AG10803 (cell line): Measurements from ENCODE around the gene NTNG1.

Experiments used
- DNase-seq: peaks from one replicate; pipeline ENCODE4 v3.0.0; 2010; ENCODE audit warnings: low read depth
- H3K4me3 ChIP-seq: 2 replicates; pipeline ENCODE4 v1.5.1; 2011; ENCODE audit warnings: mild to moderate bottlenecking, low read length, control low read depth
- TF ChIP-seq, protein P1 (sequence below): conservative IDR thresholded peaks from 2 replicates; pipeline ENCODE4 v1.5.1; 2011; ENCODE audit warnings: mild to moderate bottlenecking, low read length, control low read depth, inconsistent platforms

Gene NTNG1

DNA sequence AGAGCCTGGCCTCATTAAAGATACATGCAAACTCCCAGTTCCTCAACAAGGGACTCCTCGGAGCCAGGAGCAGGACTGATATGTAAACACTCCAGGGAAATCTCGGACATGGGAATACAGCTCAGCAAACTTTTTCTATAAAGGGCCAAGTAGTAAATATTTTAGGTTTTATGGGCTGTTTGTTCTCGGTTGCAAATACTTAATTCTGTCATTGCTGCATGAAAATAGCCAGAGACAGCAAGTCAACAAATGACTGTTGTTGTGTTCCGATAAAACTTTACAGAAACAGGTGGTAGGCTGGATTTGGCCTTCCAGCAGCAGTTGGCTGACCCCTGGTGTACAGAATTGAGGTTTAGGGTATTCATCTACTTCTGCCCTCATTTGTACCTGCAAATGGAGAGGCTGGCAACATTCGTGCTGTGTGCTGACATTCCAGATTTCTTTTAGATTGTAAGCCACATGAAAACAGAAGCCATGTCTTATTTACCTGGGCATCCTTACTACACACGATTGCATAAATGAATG lies 360.3 kb downstream of the NTNG1 start:
- H3K4me3 ChIP-seq, result no peak overlapping the region
- no peak for DNase-seq
- TF ChIP-seq, protein P1, sequence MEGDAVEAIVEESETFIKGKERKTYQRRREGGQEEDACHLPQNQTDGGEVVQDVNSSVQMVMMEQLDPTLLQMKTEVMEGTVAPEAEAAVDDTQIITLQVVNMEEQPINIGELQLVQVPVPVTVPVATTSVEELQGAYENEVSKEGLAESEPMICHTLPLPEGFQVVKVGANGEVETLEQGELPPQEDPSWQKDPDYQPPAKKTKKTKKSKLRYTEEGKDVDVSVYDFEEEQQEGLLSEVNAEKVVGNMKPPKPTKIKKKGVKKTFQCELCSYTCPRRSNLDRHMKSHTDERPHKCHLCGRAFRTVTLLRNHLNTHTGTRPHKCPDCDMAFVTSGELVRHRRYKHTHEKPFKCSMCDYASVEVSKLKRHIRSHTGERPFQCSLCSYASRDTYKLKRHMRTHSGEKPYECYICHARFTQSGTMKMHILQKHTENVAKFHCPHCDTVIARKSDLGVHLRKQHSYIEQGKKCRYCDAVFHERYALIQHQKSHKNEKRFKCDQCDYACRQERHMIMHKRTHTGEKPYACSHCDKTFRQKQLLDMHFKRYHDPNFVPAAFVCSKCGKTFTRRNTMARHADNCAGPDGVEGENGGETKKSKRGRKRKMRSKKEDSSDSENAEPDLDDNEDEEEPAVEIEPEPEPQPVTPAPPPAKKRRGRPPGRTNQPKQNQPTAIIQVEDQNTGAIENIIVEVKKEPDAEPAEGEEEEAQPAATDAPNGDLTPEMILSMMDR, result no peak

DNA sequence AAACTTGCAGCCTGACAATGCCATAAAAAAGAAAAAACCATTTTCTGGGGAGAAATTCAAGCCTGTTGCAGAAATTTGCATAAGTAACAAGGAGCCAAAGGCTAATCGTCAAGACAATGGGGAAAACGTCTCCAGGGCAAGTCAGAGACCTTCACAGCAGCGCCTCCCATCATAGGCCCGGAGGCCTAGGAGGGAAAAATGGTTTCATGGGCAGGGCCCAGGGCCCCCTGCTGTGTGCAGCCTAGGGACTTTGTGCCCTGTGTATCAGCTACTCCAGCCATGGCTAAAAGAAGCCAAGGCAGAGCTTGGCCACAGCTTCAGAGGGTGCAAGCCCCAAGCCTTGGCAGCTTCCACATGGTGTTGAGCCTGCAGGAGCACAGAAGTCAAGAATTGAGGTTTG lies 369.5 kb downstream of the NTNG1 start:
- TF ChIP-seq, protein P1, result no peak
- H3K4me3 ChIP-seq, result no peak overlapping the region
- DNase-seq, result no peak

DNA sequence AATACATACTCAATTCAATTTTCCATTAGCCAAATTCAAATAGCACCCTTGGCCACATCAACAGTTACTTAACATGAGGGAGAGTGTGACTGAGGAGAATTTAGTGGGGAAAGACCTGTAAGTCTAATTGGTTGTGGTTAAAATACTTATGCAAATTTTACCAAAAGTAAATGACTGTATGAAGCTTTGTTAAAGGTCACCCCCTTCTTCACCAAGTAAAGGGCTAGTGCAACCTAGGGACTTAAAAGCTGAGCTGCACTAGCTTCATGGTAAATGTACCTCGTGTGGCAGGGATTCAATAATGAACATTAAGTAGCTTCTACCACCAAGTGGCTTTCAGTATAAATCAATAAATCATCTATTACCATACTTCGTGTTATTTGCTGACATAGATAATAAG lies 372.0 kb downstream of the NTNG1 start:
- no peak for DNase-seq
- TF ChIP-seq, protein P1, result no peak
- H3K4me3 ChIP-seq, result no peak overlapping the region

DNA sequence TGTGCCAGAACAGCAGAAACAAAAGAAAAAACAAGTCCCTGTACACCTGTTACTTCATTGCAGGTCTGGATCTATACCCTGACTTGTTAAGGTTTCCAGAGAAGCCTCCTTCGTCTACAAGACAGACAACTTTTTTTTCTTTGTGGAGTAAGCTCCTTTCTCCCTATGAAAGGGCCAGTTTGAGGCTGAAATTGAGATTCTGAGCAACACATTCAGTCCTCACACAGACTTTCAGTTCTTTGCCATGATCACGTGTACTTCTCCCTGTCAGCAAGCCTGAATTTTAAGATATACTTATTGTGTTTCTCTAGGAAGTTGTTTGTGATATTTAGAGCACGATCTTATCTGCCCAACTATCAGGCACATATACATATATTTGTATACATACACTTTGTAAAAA lies 374.0 kb downstream of the NTNG1 start:
- TF ChIP-seq, protein P1, result no peak
- DNase-seq, result no peak
- H3K4me3 ChIP-seq, result no peak overlapping the region

DNA sequence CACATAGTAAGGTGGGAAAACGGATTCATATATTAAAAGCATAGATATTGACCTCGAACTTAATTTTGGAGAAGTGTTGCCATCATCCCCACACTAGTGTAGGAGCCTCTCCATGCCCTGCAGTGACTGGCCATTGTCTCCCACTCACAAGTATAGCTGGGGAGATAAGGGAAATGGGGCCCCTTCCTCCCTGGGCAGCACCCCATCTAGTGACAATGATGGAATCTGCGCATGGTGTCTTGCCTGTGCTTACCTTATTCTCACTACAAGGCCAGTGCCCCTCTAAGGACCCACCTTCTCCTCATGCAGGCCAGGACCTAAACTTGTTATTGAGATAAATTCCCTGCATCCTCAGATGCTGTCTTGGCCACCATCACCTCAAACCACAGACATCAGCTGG lies 374.9 kb downstream of the NTNG1 start:
- no peak overlapping the region for H3K4me3 ChIP-seq
- TF ChIP-seq, protein P1, result no peak
- DNase-seq, result no peak

DNA sequence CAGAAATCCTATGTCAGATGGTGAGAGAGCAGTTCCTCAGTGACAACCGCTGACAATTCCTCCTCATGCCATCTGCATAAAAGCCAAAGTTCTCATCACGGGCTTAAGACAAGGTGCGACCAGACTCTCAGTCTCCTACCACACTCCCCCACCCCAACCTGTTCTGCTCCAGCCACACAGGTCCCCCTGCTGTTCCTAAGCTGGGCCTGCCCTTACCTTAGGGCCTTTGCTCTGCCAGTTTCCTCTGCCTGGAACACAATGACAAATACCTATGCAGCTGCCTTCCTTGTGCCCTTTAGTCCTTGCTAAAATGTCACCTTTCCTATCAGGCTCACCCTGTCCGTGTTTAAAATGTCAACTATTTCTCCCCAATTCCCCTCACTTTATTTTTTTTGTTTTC lies 382.2 kb downstream of the NTNG1 start:
- H3K4me3 ChIP-seq, result no peak overlapping the region
- TF ChIP-seq, protein P1, result no peak
- no peak for DNase-seq

DNA sequence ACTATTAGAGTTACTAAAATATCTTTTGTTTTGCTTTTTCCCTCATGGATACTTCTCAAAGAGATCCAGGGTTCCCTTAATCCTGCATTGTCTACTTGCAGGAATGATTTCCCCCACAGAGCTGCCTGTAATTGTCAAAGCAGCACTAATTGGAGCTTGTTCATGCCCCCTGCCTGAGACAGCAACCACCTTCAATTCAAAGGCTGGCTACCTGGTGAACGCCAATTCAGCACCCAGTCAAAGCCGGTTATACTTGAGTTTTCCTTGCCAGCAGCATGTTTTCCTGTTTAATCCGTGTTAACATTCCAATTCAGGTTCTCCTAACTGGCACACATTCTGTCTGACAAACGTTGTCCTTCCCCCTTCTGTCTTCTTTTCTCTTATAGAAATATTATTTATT lies 382.9 kb downstream of the NTNG1 start:
- no peak overlapping the region for H3K4me3 ChIP-seq
- no peak for DNase-seq
- TF ChIP-seq, protein P1, result no peak
